ENCODE measurements around the gene ABLIM1.

- no peak for TF ChIP-seq ZNF138 (tag by site-specific recombination; IDR thresholded peaks at IDR 0.05; ENCODE audit: borderline replicate concordance)
- no peak for TF ChIP-seq ZNF202 (tag by site-specific recombination; IDR thresholded peaks at IDR 0.05; ENCODE audit: borderline replicate concordance)
- no peak for TF ChIP-seq ZSCAN30 (tag by site-specific recombination; IDR thresholded peaks at IDR 0.05)
- TF ChIP-seq ZNF777 (tag by site-specific recombination; IDR thresholded peaks at IDR 0.05; ENCODE audit: borderline replicate concordance) = no peak
- TF ChIP-seq ZNF248 (tag by site-specific recombination; IDR thresholded peaks at IDR 0.05) = no peak
- no peak for TF ChIP-seq PBX3 (CRISPR knock-in tag; IDR thresholded peaks at IDR 0.05)
- no peak for TF ChIP-seq ZNF792 (tag by site-specific recombination; IDR thresholded peaks at IDR 0.05)
- no peak for TF ChIP-seq ZNF473 (tag by site-specific recombination; IDR thresholded peaks at IDR 0.05)
- TF ChIP-seq CTCF (tag by site-specific recombination; IDR thresholded peaks at IDR 0.05) = no peak
Measured at GRCh38 chr10:114560144-114560543, 97.9 kb downstream of the ABLIM1 start.
